ENCODE data around the gene PPP1R1A.

PPP1R1A gene

DNA sequence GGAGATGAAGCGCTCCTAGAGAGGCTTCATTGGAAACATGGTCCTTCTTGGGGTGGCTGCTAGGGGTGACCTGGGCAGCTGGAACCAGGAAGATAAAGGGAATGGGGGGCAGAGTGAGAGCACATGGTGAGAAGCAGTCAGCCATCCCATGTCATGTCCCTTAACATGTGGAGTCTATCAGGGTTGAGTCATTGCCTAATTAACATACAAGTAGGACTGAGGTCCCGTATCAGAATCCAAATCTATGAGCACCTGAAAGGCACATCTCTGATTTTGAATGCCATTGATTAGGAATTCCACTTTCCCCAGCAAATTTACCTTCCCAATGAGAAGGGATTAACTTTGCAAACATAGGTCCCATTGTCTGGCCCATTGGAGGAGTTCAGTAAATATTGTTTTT, 20.3 kb upstream of the PPP1R1A start:
- ATAC-seq (no peak), DNase-seq (peak in 1 of 2 donors; percentile 0)
- Mint-ChIP-seq H3K27ac (no peak overlapping the region), H3K4me3 (no peak overlapping the region), H3K4me1 (no peaks in the 10 kb centered on the region), H3K27me3 (peaks cover 15% of the 10 kb centered on the region), H3K9me3 (no peaks in the 10 kb centered on the region)

DNA sequence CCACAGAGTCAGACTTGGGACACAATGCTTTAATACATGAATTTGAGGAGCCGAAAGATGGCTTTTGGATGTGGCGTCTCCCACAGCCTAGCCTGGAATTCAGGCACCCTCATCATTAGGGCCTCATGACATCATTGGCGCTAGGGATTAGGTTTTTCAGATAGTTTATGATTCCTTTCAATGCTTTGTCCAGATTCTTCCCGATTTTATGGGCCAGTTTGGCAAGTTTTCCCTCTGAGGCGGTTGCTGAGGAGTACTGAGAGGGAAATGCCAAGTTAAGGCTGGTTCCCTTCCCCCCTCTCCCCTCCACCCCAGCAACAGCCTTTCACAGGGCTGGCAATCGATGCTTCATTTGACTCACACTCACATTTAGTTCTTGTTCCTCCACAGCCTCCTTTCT, 19.7 kb upstream of the PPP1R1A start:
- no peak for ATAC-seq
- Mint-ChIP-seq H3K4me3 (no peak overlapping the region), H3K27me3 (peaks cover 10% of the 10 kb centered on the region), H3K4me1 (peaks cover 2% of the 10 kb centered on the region), H3K9me3 (no peaks in the 10 kb centered on the region), H3K27ac (no peak overlapping the region)
- no peak for DNase-seq

DNA sequence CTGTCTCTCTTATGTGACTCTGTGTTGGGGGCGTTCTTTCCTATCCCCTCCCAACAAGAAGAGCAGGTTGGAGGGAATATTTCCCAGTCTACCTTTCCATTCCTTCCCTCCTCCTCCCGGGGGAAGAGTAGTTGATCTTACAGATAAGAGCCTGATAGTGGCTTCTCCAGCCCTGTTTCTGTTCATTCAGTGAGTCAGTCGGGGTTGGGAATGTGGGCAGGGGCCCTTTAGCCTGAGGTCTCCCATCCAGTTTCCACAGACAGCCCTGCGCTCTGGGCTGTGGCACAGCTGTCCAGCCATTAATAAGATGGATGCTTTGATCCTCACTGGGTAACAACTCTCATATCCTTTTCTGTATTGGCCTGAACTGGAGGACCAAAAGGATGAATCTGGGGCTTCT, 18.1 kb upstream of the PPP1R1A start:
- Mint-ChIP-seq H3K27me3 (peaks cover 8% of the 10 kb centered on the region), H3K9me3 (no peaks in the 10 kb centered on the region), H3K4me1 (peaks cover 7% of the 10 kb centered on the region), H3K27ac (no peak overlapping the region), H3K4me3 (no peak overlapping the region)
- ATAC-seq: no peak
- no peak for DNase-seq

DNA sequence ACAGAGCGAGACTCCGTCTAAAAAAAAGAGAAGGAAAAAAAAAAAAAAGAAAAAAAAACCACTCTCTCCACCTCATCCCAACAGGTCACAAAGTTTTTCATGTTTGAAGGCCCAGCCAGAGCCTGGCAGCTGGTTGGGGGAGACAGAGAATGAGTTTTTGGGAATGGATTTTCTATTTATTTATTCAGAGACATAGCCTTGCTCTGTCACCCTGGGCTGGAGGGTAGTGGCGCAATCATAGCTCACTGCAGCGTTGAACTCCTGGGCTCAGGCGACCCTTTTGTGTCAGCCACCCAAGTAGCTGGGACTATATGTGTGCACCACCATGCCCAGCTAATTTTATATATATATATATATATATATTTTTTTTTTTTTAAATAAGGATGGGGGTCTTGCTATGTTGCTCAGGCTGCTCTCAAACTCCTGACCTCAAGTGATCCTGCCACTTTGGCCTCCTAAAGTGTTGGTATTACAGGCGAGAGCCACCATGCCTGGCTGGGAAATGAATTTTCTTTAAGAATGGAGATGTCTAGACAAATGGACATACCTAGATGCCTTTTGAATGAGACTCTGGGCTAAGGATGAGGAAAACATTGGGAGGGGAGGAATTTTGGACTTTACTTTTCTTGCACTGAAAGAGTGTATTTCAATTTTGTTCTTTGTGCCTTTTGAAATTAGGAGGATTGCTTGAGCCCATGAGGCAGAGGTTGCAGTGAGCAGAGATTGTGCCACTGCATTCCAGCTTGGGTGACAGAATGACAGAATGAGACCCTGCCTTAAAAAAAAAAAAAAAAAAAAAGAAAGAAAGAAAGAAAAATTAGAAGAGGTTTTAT, 16.9 kb upstream of the PPP1R1A start:
- Mint-ChIP-seq H3K4me3 (no peak overlapping the region), H3K4me1 (peaks cover 7% of the 10 kb centered on the region), H3K27me3 (peaks cover 8% of the 10 kb centered on the region), H3K9me3 (no peaks in the 10 kb centered on the region), H3K27ac (no peak overlapping the region)
- ATAC-seq (no peak), DNase-seq (no peak)

DNA sequence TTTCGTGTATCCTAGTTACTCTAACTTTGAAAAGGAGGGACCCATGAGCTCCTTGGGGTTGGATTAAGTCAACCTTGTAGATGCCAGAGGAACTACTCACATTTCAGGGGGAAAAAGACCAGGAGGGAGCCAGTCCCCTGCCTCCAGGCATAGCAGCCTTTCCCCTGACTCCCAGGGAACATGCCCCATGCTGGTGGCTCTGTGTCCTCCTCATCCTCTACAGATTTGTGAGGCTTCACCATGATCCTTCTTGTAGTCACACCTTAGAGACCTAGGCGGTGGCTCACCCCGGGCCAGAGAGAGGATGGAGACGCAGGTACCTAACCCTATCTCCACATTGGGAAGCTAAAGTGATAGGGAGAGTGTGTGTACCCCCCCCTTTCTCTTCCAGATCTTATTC, 16.0 kb upstream of the PPP1R1A start:
- Mint-ChIP-seq H3K27me3 (peaks cover 14% of the 10 kb centered on the region), H3K4me3 (no peak overlapping the region), H3K9me3 (no peaks in the 10 kb centered on the region), H3K4me1 (peaks cover 7% of the 10 kb centered on the region), H3K27ac (no peak overlapping the region)
- no peak for DNase-seq
- no peak for ATAC-seq

DNA sequence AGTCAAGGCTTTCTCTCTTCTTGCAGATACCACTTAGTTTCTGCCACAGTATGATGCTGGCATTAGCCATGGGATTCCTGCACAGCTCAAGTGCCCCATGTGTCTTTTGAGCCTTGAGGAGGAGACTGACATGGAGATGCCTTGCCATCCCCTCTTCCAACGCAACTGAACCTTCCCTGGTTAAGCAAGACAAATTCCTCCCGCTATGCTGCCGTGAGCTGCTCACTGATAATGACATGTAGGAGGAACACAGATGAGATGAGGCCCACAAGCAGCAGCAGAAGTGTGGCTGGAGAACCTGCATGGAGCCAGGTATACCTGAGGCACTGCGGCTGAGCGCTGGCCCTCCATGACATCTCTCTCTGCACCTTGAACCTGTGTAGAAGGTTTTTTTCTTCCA, 15.4 kb upstream of the PPP1R1A start:
- ATAC-seq (no peak), DNase-seq (peak in 1 of 2 donors; percentile 5)
- Mint-ChIP-seq H3K9me3 (no peaks in the 10 kb centered on the region), H3K27ac (peak overlapping the region in 1 of 2 donors; percentile 36), H3K4me1 (peaks cover 7% of the 10 kb centered on the region), H3K27me3 (peaks cover 16% of the 10 kb centered on the region), H3K4me3 (no peak overlapping the region)

DNA sequence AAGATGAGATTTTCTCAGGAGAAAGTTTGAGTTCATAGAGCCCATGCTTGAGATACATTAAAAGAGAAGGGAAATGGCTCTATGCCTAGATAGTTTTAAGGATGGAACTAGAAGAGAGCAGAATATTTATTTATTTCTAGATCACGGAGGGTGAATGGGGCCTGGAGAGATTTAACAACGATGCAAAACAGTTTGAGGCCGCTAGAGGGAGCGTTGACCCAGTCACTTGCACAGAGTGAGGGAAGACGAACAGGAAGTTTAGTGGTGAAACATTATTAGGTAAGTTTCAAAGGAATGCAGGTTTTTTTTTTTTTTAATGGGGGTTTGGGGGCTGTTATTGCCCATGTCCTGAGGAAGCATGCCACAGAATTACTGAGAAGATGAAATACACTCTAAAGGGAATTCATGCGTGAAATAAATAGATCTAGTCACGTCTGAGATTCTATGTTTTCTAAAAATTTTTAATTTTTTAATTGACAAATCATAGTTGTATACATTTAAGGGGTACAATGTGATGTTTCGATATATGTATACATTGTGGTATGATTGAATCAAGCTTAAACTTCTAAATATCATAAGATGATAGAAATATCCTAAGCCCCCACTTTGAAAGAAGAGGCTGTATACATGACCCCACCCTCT, 14.8 kb upstream of the PPP1R1A start:
- Mint-ChIP-seq H3K4me3 (no peak overlapping the region), H3K9me3 (no peaks in the 10 kb centered on the region), H3K27me3 (peaks cover 15% of the 10 kb centered on the region), H3K27ac (no peak overlapping the region), H3K4me1 (peaks cover 7% of the 10 kb centered on the region)
- DNase-seq (peak; percentile 55 to 70), ATAC-seq (peak; percentile 89)

DNA sequence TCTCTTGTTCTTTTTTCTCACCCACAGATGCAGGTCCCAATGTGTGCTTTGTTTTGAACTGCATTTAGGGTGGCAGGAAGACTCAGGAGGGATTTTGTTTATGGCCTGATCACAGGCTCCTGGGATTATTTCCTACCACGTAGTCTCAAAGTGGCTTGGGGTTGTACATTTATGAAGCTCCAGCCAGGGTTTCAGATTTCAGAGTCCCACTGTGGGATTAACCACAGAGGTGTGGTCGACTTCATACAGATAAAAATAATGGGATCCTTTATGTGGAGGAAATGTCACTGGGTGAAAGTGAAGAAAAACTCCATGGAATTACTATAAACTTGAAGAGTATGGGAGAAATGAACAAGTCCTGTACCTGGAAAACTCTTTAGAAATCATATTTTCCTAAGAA, 14.2 kb upstream of the PPP1R1A start:
- no peaks in the 10 kb centered on the region for H3K9me3 Mint-ChIP-seq
- no peak overlapping the region for H3K4me3 Mint-ChIP-seq
- DNase-seq: no peak
- peaks cover 7% of the 10 kb centered on the region for H3K4me1 Mint-ChIP-seq
- no peak overlapping the region for H3K27ac Mint-ChIP-seq
- ATAC-seq: no peak
- peaks cover 13% of the 10 kb centered on the region for H3K27me3 Mint-ChIP-seq

DNA sequence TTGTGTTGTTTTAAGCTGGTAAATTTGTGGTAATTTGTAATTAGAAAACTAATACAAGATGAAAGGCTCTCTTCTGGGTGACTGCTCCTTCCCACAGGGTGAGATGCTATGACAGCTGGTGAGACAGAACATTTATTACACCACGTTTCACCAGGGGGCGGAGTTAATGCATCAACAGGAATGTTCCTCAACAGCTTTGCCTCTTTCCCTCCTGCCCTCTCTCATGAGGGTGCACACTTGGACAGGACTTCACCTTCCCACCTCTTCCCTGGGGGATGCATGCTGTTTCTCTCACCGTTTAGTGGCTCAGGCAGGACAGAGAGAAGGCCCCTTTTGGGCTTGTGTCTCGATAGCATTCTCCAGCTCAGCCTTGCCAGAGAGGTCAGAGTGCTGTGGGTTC, 13.4 kb upstream of the PPP1R1A start:
- peaks cover 7% of the 10 kb centered on the region for H3K4me1 Mint-ChIP-seq
- ATAC-seq (no peak), DNase-seq (peak in 1 of 2 donors; percentile 6)
- no peak overlapping the region for H3K27ac Mint-ChIP-seq
- H3K9me3 Mint-ChIP-seq: no peaks in the 10 kb centered on the region
- no peak overlapping the region for H3K4me3 Mint-ChIP-seq
- peaks cover 21% of the 10 kb centered on the region for H3K27me3 Mint-ChIP-seq

DNA sequence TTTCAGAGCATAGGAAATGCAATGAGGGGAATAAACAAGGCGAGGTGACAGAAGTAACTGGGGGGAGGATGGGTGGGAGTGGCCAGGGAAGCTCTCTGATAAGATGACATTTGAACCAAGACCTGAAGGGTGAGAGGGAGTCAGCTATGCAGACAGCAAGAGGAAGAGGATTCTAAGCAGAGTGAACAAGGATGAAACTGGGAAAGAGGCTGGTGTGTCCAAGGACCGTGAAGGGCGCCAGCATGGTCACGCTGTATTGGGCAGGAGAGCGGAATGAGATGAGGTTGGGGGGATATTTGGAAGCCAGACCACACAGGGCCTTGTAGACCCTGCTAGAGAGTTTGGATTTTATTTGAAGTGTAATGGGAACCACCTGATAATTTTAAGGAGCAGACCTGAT, 10.5 kb upstream of the PPP1R1A start:
- ATAC-seq: no peak
- peaks cover 7% of the 10 kb centered on the region for H3K4me1 Mint-ChIP-seq
- H3K27ac Mint-ChIP-seq: no peak overlapping the region
- peaks cover 33% of the 10 kb centered on the region for H3K27me3 Mint-ChIP-seq
- no peak for DNase-seq
- no peak overlapping the region for H3K4me3 Mint-ChIP-seq
- H3K9me3 Mint-ChIP-seq: no peaks in the 10 kb centered on the region

DNA sequence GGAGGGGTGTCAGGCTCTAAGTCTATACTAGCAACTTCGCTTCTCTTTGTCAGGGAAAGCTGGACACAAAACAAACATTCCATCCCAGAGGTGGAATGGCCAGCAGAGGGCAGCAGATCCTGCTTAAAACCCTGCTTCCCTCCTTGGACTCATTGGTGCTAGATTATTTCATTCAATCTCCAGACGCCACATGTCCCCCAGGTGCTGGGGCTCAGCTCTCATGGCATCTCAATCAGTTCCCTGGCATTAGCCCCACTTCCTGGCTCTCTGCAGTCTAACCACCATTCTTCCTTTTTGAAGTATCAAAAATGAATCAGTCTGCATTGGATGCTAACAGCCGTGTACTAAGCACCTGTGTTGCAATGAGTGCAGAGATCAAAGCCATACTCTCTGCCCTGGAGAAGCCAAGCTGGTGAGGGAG, 8.1 kb upstream of the PPP1R1A start:
- DNase-seq: peak; percentile 32 to 41
- no peaks in the 10 kb centered on the region for H3K9me3 Mint-ChIP-seq
- peak; percentile 59 for ATAC-seq
- no peak overlapping the region for H3K27ac Mint-ChIP-seq
- peaks cover 45% of the 10 kb centered on the region for H3K27me3 Mint-ChIP-seq
- H3K4me3 Mint-ChIP-seq: no peak overlapping the region
- no peaks in the 10 kb centered on the region for H3K4me1 Mint-ChIP-seq

DNA sequence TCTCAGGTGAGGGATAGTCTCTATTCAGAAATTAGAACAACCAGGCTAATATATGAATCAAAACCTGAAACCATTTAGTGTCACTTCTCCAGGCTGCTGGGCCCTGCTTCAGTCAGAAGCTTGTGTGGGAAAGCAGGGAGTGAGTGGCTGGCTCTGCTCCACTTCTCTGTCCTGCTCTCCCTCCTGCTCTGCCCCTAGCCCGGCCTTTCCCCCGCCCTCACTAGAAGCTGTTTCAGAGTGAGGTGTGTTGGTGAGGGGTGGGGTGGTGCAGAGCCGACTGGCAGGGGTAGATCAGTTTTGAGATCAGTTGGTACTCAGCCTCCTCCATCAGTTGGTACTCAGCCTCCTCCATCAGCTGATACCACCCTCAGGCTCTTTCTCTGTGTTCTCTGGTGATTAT, 7.0 kb upstream of the PPP1R1A start:
- Mint-ChIP-seq H3K27me3 (peaks cover 55% of the 10 kb centered on the region), H3K4me1 (no peaks in the 10 kb centered on the region), H3K4me3 (no peak overlapping the region), H3K27ac (no peak overlapping the region), H3K9me3 (no peaks in the 10 kb centered on the region)
- DNase-seq: no peak
- ATAC-seq: peak; percentile 27

DNA sequence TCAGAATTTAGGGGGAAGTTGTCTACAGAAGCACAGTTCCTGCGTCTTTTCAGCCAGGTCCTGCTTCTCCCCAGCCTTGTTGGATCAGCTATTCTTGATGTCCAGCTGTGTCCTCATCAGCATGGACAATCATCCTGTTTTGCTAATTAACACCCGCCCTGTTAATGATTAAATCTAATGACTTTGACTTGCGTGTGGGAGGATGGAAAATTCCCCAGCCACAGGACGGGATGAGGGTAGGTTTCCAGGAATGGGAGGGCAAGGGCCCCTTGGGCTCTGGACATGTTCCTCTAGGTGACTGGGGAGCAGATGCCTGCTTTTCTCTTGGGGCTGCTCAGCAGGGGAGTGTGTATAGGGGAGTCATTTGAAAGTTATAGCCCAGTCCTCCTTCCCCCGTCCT, 5.3 kb upstream of the PPP1R1A start:
- no peak overlapping the region for H3K4me3 Mint-ChIP-seq
- no peaks in the 10 kb centered on the region for H3K9me3 Mint-ChIP-seq
- DNase-seq (no peak), ATAC-seq (no peak)
- H3K27ac Mint-ChIP-seq: no peak overlapping the region
- peaks cover 63% of the 10 kb centered on the region for H3K27me3 Mint-ChIP-seq
- H3K4me1 Mint-ChIP-seq: peaks cover 8% of the 10 kb centered on the region

DNA sequence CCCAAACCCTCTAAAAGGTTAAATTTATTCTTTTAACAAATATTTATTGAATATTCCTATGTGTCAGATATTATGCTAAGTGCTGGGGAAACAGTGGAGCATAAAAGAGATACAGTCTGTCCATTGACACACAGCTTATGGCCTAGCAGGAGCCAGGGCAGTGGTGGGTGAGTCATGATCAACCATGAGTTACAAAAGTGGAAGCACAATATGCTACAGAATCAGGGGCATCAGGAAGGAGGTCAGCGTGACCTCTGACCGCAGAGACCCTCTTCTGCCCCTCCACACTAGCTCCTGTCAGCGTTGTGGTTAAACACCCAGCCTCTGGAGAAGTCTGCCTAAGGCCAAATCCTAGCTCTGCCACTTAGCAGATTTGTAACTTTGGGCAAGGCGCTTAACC, 4.7 kb upstream of the PPP1R1A start:
- Mint-ChIP-seq H3K27me3 (peaks cover 65% of the 10 kb centered on the region), H3K4me3 (no peak overlapping the region), H3K4me1 (peaks cover 11% of the 10 kb centered on the region), H3K9me3 (no peaks in the 10 kb centered on the region), H3K27ac (no peak overlapping the region)
- no peak for DNase-seq
- ATAC-seq: no peak

DNA sequence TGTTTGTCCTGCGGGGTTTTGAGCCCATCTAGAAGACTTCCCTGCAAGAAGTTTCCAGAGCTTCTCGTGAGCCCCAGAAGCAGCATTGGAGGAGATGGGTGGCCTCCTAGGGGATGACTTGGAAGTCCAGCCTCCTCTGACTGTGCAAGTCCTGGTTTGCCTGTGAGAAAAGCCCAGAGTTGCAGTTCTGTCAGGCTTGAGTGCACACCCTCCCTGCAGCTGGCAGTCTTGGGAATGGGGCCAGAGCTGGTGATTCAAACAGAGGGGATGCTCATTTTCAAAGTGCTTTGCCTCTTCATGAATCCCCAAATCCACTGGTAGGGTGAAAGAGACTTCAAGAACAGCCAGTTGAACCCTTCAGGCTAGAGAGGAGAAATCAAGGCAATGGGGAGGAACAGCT, 3.9 kb upstream of the PPP1R1A start:
- peaks cover 11% of the 10 kb centered on the region for H3K4me1 Mint-ChIP-seq
- H3K27ac Mint-ChIP-seq: no peak overlapping the region
- ATAC-seq: no peak
- no peak overlapping the region for H3K4me3 Mint-ChIP-seq
- no peak for DNase-seq
- H3K9me3 Mint-ChIP-seq: no peaks in the 10 kb centered on the region
- peaks cover 70% of the 10 kb centered on the region for H3K27me3 Mint-ChIP-seq

DNA sequence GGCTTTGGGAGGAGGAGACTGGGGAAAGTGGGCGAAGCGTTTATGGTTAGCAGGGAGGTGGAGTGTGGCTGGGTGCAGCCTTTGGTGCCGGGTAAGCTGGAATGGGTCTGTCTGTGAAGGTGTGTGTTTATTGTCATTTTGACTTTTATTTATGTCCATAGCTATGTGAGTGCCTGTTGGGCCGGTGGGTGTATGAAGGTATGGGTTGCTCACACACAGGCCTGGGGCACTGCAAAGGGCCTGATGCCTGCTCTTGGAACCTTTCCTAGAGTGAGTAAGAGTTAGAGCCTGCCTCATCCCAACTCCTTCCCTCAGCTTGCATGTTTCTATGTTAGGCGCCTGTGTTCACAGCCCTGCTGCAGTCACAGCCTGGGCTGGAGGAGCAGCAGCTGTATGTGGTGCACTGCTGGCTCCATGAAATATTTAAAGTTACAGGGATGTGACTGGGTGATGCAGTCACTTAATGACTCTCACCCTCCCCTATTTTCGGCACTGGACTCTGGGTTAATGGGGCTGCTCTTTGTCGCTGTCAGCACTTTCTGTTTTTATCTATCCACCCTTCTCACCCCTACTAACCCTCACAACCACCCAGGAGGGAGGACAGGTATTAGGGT, 2.6 kb upstream of the PPP1R1A start:
- Mint-ChIP-seq H3K27ac (no peak overlapping the region), H3K4me1 (peaks cover 11% of the 10 kb centered on the region), H3K27me3 (peaks cover 72% of the 10 kb centered on the region), H3K9me3 (no peaks in the 10 kb centered on the region), H3K4me3 (no peak overlapping the region)
- ATAC-seq (peak; percentile 19), DNase-seq (no peak)

Measured in stimulated activated naive CD8-positive, alpha-beta T cell treated with anti-CD3 and anti-CD28 coated beads, Interleukin-15, amount 100 ng/mL, for 72 hours (primary cell).